Sigmoid colon (tissue), 3 donors: Measurements from ENCODE around the gene AP2A2.

Experiments used
- POLR2A ChIP-seq, 2 donors: fragments of 450-650 bp; IDR thresholded peaks; one replicate each; pipeline ENCODE4 v1.6.1; 2016; ENCODE audit warnings: antibody characterized with exemption in 2 of 2, mild to moderate bottlenecking in 2 of 2, moderate library complexity in 2 of 2
- TF ChIP-seq, protein P1 (sequence below), 4 experiments: fragments of 450-650 bp in 3 of 4; fragments of 200-600 bp in 1 of 4; IDR thresholded peaks; one replicate each; pipeline ENCODE4 v1.5.1; 2016 to 2019; ENCODE audit warnings: antibody characterized with exemption in 4 of 4, mild to moderate bottlenecking in 3 of 4, moderate library complexity in 2 of 4

DNA sequence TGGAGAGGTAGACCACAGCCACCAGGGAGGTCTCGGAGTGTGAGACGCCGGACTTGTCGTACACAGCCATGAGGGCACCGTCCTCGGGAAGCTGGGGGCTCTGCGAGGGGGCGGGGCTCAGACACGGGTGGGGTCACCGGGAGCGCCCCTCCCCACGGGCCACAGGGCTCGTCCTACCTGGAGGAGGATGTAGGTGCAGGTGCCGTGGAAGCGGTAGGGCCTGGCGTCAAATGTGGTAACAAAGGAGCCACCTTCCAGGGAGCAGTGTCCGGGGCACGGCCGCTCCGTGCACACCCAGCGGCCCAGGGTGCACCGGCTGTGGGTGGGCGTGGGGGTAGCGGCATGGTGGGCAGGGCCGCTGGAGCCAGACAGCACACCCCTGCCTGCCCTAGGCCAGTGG is 103.4 kb downstream of the AP2A2 start:
- TF ChIP-seq, protein P1, sequence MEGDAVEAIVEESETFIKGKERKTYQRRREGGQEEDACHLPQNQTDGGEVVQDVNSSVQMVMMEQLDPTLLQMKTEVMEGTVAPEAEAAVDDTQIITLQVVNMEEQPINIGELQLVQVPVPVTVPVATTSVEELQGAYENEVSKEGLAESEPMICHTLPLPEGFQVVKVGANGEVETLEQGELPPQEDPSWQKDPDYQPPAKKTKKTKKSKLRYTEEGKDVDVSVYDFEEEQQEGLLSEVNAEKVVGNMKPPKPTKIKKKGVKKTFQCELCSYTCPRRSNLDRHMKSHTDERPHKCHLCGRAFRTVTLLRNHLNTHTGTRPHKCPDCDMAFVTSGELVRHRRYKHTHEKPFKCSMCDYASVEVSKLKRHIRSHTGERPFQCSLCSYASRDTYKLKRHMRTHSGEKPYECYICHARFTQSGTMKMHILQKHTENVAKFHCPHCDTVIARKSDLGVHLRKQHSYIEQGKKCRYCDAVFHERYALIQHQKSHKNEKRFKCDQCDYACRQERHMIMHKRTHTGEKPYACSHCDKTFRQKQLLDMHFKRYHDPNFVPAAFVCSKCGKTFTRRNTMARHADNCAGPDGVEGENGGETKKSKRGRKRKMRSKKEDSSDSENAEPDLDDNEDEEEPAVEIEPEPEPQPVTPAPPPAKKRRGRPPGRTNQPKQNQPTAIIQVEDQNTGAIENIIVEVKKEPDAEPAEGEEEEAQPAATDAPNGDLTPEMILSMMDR (IDR thresholded peaks at IDR 0.05), result no peak
- TF ChIP-seq POLR2A (IDR thresholded peaks at IDR 0.05), result no peak
